Measurements from ENCODE around the gene MAP3K2. TPM values are rescaled to one million over a fixed set of nuclear protein-coding genes. Genes with fewer than 3 reads are reported as not detected.

MAP3K2 gene
- total and polyA plus RNA-seq, 2 experiments from 2014 or later: 10.2 to 23.5 TPM

GRCh38 chr2:127326289-127326945 is 61.4 kb downstream of the MAP3K2 start:
- Mint-ChIP-seq H3K4me1 (no peaks in the 10 kb centered on the region), H3K27ac (no peak overlapping the region), H3K27me3 (ENCODE audit: insufficient read depth, low read depth, poor library complexity) (no peaks in the 10 kb centered on the region), H3K36me3 (ENCODE audit: low read depth) (peaks cover 10% of the 10 kb centered on the region; the same call in 2 of the 3 replicates), H3K4me3 (no peak overlapping the region), H3K9me3 (no peaks in the 10 kb centered on the region)
- H3K4me1 ChIP-seq (ENCODE audit: insufficient read depth): no peaks in the 10 kb centered on the region
- H2AFZ ChIP-seq: no peak overlapping the region
- H4K20me1 ChIP-seq (replicated peaks; ENCODE audit: insufficient read depth): no peaks in the 10 kb centered on the region; the same call in none of the 2 replicates
- no peaks in the 10 kb centered on the region for H3K9me2 ChIP-seq (ENCODE audit: insufficient read depth)
- peaks cover 3% of the 10 kb centered on the region; the same call in 1 of the 2 replicates for H3K36me3 ChIP-seq (ENCODE audit: insufficient read depth)
- no peak overlapping the region for H3K27ac ChIP-seq (ENCODE audit: low read depth)
- no peaks in the 10 kb centered on the region; the same call in 1 of the 2 replicates for H3F3A ChIP-seq (replicated peaks; ENCODE audit: low read depth)
- no peaks in the 10 kb centered on the region for H3K79me2 ChIP-seq (replicated peaks; ENCODE audit: insufficient read depth)
- no peak for TF ChIP-seq ZNF114 (CRISPR knock-in tag; IDR thresholded peaks at IDR 0.05)
- no peak for TF ChIP-seq ETS1 (IDR thresholded peaks at IDR 0.05)
- no peak for TF ChIP-seq CTCF (conservative IDR thresholded peaks at IDR 0.05; ENCODE audit: low read depth in 2 of 2)
- no peak for TF ChIP-seq POLR2AphosphoS5 (IDR thresholded peaks at IDR 0.05; ENCODE audit: low read depth)
- no peak for TF ChIP-seq EZH2phosphoT487 (IDR thresholded peaks at IDR 0.05; ENCODE audit: unreplicated experiment)
- TF ChIP-seq NANOG (IDR thresholded peaks at IDR 0.05; ENCODE audit: borderline replicate concordance): no peak
- TF ChIP-seq JUNB (IDR thresholded peaks at IDR 0.05; ENCODE audit: unreplicated experiment): no peak
- no peak for TF ChIP-seq ZNF462 (CRISPR knock-in tag; IDR thresholded peaks at IDR 0.05)
- no peak for TF ChIP-seq ZNF331 (CRISPR knock-in tag; IDR thresholded peaks at IDR 0.05; ENCODE audit: low read depth)
- TF ChIP-seq EZH2 (IDR thresholded peaks at IDR 0.05; ENCODE audit: low read depth, unreplicated experiment): no peak
- TF ChIP-seq STAT1 (IDR thresholded peaks at IDR 0.05; ENCODE audit: unreplicated experiment): no peak
- no peak for TF ChIP-seq CREB1 (CRISPR knock-in tag; IDR thresholded peaks at IDR 0.05; ENCODE audit: low read depth)
- TF ChIP-seq REST (IDR thresholded peaks at IDR 0.05; ENCODE audit: unreplicated experiment): no peak
- ATAC-seq (no peak), DNase-seq (ENCODE audit: low spot score) (no peak)
- no peak overlapping the region for H3K4me2 ChIP-seq
- no peaks in the 10 kb centered on the region for H3K27me3 ChIP-seq (ENCODE audit: insufficient read depth)
- H3K4me3 ChIP-seq: no peak overlapping the region
